GM19240 (cell line): ENCODE results near the gene ETV4.

Experiments used
- DNase-seq: peaks from one replicate; pipeline ENCODE4 v3.0.0; 2011; ENCODE audit warnings: low spot score; ENCODE audit not compliant: insufficient read length

The ETV4 gene

DNA sequence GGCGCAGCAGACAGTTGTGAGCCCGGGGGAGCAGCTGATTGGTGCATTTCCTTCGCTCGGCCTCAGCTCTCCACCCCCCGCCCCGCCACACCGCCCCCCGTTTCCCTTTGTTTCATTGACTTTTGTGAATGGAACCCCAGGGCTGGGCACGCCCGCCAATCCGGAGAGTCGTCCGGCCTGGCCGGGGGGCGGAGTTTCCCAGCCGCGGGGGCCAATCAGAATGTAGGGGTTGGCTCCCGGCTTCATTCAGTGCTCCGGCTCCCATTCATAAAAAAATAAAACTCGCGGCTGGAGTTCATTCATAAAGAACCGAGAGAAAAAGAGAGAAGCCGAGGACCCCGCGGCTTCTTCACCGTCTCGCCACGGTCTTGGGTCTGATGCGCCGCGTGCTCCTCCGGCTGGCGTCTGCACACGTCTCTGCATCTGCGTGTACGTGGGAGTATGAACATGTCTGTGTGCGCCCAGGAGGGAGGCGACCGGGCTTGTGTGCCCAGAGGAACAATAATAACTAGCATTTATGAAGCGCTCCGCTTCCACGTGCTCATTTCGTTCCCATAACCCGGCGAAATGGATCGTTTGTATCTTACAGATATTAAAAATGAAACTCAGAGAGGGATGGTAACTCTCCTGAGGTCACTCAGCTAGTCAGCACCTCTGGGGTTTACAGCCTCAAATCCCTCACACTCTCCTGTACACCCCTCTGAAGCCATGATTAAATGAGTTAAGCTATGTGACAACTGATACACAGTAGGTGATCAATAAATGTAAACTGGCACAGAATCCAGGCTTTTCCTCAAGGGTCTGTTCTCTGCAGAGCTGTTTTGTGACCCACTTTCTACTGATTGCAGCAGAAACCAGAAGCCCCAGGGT lies at the start of gene ETV4:
ETV4 (minus strand) TSS at position 22 of the 870 bp plus-strand sequence. CDS start 723 bp downstream, outside the sequence.
- peak; percentile 92 for DNase-seq

DNA sequence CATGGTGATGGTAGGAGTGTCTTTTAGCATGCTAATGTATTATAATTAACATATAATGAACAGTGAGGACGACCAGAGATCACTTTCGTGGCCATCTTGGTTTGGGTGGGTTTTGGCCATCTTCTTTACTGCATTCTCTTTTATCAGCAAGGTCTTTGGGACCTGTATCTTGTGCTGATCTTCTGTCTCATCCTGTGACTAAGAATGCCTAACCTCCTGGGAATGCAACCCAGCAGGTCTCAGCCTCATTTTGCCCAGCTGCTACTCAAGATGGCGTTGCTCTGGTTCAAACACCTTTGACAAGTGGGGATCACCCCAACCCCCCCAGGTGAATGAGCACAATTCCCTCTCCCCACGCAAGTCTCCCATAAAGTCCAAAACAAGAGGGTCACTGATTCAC lies 49.3 kb upstream of the ETV4 start:
- no peak for DNase-seq

DNA sequence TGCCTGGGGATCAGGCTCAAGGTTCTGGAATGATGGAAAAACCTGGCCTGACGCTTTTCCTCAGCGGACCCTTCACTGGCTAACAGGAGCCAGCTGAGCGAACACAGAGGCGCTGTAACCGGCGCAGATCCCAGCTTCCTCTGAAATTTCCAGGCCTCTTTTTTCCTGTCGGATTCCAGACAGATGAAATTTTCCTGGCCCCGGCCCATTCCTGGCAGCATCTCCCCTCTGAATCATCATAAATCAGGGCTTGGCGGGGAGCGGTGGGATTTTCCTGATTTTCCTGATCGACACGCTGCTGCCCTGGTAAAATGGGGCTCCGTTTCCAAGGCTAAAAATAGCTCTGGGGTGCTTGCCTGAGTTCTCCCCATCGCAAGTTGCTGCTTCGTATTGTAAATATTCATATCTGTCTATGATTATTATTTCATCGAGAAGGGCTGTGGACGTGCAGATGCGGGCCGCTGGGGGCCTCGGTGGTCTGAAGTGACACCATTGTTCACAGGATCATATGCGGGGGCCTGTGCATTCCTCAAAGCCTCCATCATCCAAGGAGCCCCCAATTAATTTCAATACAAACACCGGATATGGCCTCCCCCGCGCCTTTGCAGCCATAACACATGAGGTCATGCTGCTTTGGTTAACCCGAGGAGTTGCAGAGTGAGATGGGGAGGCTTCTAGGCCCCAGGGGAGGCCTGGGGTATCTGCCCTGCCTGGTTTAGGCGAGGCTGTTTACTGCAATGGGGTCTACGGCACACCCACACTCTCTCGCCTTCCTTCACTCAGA lies 45.8 kb upstream of the ETV4 start:
- no peak for DNase-seq

DNA sequence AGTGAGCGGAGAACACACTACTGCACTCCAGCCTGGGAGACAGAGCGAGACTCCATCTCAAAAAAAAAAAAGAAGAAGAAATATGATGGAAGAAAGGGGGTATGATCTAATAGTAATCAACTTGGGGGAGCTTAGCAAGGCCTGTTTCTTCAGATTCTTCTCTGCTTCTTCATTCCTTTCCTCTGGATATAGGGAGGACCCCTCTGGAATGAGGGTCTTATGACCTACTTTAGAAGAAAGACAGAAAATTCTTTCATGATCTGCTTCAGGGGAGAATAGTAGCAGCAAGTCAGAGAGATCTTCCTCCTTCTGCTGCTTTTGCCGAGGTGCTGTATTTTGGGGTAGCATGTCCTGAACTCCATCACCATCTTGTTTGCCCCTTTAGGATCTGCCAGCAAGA lies 44.9 kb upstream of the ETV4 start:
- DNase-seq = no peak

DNA sequence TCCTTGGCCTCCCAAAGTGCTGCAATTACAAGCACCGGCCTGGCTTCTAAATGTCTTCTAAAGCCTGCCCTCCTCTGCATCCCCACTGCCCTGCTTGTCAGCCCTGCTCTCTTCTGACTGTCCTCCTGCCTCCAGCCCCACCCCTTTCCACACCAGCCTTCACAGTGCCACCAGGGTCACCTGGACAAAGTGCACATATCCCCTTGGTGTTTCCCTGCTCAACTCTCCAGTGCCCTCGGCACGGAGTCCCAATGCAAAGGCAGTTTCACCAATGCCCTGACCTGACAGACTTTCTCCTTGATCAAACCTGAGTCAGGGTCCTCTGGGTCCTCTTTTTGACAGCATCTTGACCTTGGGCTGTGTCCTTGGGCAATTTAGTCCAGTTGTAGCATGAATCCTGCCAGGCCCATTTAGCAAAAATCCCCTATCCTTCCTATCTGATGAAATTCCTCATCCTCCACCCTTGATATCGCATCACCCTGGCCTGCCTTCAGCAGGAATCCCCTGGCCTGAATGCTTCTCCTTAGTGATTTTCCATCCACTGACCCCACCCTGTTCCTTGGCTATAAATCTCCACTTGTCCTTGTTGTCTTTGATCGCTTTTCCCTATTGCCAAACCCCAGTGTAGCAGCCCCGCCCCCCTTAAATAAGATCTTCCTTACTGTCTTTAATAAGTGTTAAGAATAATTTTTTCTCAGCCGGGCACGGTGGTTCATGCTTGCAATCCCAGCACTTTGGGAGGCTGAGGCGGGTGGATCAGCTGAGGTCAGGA lies 42.7 kb upstream of the ETV4 start:
- DNase-seq = no peak

DNA sequence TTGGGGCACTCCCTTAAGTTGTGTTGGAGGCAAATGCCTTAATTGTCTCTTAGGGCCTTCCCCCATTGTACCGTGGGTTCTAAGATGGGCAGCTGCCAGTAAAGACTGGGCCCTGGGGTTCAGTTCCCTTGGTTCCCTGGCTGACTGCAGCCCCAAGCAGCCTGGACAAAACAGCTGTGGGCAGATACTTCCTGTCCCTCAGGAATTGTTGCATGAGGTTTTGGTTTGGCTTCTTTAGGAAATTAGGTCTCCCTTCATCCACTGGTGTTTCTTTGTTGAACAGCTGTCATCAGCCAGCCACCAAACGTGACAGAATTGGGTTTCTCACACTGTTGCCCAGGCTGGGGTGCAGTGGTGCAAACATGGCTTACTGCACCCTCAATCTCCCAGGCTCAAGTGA lies 42.0 kb upstream of the ETV4 start:
- no peak for DNase-seq

DNA sequence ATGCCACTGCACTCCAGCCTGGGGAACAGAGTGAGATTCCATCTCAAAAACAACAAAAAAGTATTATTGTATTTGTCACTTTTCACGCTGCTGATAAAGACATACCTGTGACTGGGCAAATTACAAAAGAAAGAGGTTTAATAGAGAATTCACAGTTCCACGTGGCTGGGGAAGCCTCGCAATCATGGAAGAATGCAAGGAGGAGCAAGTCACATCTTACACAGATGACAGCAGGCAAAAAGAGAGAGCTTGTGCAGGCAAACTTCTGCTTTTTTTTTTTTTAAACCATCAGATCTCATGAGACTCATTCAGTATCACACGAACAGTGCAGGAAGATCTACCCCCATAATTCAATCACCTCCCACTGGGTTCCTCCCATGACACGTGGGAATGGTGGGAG lies 41.5 kb upstream of the ETV4 start:
- no peak for DNase-seq

DNA sequence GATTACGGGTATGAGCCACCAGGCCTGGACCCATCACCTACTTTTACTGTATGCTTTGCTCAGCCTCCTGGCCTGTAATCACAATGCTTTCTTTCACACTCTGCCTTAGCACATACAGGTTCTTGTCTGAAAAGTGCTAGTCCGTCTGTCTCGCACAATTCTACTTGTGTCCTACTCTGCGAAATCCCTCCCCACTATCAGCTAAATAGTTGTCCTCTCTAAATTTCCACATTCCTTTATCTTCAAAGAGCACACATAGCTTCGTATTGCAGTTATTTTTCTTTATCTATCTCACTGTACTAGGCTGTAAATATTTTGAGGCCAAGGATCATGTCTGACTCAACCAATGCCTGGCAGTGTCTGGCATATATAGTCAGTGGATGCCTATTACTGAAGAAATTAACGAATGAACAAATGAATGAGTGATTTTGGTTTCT lies 38.5 kb upstream of the ETV4 start:
- DNase-seq = no peak

DNA sequence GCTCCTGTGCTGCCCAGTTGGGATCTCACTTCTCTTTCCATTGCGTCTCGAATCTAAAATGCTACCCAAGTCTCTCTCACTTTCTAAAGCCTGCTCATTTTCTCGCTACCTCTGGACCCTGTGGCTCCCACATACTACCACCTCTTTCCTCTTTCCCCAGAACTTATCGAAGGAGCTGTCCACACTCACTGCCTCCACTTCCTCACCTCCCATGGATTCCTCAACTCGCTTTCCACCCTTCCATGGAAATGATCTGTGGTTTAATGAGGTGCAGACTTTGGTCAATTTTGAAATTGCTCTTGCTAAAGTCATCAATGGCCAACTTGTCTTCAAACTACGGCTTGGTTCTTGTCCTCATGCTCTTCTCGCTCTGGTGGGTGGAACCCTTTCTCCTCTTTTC lies 37.2 kb upstream of the ETV4 start:
- no peak for DNase-seq

DNA sequence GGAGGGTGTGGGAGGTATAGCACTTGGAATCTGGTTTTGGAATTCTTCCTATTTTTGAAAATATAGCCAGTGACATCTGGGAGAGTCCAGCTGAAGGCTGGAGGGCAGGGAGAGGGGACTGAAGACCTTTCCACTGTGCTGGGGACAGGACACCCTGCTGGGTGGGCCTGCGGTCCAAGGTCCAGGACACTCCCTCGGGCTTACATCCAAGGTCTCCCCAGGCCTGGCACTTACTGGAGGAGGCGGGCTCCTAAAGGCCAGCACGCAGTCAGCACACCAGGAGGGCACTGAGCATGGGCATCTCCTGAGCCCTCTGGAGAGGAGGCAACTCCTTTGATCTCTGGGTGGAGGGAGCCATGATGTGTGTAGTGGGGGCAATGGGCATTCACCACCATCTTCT lies 35.5 kb upstream of the ETV4 start:
- DNase-seq = no peak

DNA sequence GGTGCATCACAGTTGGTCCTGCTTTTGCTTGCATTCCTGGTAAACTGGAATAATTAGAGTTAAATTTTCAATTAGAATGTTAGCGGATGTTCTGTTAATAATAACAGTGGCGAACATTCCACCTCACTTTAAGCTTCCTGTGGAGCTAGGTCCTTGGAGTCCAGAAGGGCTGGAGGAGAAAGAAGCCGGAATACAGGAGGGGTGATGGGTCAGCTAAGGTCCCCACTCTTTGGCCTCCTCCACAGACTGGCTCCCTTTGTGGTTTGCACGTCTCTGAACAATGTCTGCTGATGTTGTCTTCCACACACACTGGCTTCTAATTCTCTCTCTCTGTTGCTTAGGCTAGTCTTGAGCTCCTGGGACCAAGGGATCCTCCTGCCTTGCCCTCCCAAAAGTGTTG lies 35.0 kb upstream of the ETV4 start:
- no peak for DNase-seq

DNA sequence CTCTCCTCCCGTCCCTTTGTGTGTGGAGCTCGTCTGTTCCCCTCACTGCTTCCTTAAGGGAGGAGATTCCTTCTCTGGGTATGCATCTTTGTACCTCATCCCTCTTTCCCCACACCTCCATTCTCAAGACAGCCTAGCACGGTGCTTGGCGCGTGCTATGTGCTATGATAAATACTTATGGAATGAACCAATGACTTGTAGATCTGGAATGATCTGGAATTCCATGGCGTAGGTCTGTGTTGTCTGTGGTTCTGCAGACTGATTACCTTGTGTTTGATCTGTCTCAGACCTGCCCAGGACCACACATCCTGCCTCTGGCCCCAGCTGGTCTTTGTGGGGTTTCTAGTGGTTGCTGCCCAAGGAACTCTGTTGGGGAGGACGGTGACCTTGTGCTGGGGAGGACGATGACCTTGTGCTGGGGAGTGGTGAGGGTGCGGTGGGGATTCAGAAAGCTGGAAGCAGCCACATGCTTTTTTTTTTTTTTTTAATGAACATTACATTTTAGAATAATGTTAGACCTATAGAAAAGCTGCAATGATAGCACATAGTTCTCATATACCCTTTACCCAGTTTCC lies 33.5 kb upstream of the ETV4 start:
- no peak for DNase-seq

DNA sequence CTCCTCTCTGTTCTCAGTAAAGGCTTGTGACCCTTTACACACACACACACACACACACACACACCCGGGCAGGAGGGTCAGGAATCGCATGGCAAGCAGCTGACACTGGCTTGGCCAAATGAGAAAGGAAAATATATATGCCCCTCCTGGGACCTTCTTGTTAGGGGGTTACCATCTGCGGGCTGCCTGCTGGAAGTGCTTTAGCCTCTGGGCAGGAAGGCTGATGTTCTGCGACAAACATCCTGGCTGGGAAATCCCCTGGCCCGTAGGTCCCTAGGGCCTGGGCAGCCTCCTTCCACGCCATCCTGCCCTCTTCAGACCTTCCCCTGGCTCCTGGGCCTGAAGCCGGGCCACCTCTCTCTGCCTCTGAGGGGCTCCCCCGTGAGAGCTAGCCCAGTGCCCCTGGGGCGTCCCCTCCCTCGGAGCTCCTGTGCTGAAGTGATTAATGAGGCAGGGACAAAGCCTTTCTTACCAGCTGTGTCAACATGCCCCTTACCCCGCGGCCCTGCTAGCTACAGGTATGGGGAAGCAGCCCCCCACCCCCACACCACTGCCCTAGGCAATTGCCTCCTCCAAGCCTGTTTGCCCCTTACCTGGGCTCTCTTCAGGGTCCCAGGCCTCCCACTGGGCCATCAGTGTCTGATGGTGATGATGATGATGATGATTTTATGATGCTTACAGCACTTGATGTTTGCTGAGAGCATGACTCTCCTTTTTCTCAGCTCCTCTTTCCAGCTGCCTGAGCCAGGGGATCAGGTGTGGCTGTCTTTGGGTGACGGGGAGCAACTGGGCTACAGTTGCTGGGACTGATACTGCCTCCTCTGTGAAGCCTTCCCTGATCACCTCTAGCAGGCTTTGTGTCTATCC lies 32.8 kb upstream of the ETV4 start:
- DNase-seq = peak; percentile 18

DNA sequence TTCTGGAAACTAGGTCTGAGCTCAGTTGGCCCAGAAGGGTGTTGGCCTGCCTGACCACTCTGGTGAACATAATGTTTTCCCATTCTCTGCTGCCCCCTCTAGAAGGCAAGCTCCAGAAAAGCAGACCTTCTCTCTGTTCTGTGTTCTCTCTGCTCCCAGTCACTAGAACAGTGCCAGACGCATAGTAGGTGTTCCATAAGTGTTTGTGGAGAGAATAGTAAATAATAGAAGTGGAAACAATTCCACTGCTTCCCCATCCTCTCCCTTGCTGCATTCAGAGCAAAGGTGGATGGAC lies 32.2 kb upstream of the ETV4 start:
- no peak for DNase-seq

DNA sequence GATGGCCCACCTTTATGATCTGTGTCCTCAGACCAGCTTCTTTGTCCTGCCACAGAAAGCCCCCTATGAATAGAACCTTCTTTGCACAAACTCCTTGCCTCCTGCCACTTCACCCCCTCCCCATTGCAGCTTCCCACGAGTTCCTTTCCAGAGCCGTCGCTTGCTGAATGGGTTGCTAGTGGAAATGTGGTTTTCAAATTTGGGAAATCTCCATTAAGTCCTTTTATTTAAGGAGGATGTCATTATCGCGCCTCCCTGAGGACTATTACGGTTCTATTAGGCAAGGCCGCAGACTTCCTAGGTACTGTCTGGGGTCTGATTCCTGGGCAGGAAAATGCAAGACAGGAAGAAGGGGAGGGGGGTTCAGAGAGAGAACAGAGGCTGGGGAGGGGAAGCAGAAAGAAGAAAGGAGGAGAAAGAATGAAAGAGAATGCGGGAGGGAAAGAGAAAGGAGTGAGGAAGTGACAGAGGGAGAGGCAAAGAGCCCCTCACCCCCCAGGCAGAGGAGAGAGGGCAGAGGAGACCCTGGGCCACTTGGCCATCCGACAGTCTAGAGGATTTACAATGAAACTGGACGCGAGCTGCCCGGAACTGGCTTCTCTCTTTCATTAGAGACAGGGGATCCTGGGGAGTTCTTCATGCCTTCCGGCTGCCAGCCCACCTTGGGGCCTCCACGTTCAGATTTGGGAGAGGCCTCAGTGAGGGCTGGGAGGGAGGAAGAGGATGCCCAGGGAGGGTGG lies 31.7 kb upstream of the ETV4 start:
- no peak for DNase-seq

DNA sequence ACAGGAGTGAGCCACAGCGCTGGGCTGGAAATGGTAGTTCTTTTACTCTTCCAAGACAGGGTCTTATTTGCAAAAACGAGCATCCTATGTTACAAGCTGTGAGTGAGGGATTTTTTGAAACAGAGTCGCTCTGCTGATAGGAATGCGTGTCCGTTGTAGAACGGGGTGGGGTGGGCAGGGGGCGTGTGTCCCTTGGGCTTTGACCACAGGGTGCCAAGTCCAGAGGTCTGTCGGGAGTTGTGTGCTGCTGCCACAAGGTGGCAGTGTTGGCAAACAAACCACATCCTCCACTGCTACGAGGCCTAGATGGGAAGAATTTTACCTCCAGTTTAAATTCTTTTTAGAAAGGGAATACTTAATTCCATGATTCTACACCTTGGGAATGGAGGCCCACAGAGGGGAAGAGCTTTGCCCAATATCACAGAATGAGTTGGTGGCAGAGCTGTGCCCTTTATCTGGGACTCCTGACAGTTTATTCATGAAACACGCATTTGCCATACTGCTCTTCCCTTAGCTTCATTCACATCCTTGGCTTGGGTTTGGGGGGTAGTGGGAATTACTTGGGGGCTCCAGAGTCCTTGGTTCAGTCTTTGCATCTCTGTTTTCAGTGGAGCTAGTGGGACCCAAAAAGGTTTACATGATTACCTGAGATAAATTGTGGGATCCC lies 30.6 kb upstream of the ETV4 start:
- DNase-seq = peak; percentile 60

DNA sequence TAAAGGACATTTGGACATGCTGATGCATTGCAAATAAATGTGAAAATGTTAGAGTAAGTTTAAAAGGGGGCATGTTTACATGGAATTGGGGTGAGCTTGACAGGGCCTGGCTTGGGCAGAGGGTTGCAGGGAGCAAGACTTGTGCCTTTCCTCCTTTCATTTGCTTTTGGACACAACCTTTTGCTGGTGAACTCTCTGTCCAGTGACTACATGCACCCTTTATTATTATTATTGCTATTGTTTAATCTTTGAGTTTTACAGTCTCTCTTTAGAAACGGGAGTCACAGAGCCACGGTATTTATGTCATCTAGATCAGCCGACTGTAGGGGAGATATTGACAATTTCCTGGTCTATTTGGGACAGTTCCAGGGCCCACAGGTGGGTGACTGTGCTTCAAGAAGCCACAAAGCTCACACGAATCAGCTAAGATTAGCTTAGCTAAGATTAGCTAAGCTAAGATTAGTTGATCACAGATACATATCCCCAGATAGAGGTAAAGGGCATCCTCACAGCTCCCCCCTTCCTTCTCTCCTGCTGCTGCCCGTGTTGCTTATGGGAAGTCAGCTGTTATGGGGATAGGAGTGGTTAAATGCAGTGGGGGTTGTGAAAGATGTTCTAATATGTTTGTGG lies 28.9 kb upstream of the ETV4 start:
- no peak for DNase-seq

DNA sequence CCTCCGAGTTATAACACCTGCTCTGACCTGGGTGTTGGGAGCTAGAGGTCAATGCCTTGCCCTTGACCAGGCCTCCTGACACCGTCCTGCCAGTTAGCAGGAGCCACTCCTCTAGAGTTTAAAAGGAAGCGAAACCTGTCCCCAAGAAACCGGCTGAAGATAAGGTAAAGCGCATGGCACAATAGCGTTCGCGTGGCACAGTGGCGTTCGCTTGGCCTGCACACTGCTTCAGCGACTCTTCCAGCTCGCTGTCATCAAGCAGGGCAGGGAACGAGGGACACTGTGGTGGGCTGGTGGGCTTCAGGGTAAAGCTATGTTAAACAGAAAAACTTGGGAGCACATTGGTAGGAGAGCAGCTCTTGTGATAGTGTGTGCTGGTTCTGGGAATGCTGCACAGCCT lies 28.2 kb upstream of the ETV4 start:
- DNase-seq = no peak
